RCC 7860 (cell line): ENCODE results near the gene TXNDC8.

Experiments
- DNase-seq: peaks from one replicate; pipeline ENCODE4 v3.0.0-alpha.2; 2015; ENCODE audit warnings: low spot score
- FAIRE-seq: peaks from 2 replicates; lab custom pipeline; 2012; peaks lifted over from hg19 to GRCh38; lab: Jason Lieb, UNC

Gene TXNDC8

DNA sequence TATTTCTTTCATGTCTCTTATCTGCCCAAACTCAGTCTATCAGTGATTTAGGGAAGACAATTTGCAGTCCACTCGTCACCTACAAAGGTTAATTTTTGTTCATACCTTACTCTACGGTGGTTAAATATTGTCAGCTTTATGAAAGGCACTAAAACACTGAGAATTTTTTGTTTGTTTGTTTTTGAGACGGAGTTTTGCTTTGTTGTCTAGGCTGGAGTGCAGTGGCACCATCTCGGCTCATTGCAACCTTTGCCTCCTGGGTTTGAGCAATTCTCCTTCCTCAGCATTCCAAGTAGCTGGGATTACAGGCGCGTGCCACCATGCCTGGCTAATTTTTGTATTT, 55.0 kb downstream of the TXNDC8 start:
- FAIRE-seq, result no peak
- DNase-seq, result no peak

DNA sequence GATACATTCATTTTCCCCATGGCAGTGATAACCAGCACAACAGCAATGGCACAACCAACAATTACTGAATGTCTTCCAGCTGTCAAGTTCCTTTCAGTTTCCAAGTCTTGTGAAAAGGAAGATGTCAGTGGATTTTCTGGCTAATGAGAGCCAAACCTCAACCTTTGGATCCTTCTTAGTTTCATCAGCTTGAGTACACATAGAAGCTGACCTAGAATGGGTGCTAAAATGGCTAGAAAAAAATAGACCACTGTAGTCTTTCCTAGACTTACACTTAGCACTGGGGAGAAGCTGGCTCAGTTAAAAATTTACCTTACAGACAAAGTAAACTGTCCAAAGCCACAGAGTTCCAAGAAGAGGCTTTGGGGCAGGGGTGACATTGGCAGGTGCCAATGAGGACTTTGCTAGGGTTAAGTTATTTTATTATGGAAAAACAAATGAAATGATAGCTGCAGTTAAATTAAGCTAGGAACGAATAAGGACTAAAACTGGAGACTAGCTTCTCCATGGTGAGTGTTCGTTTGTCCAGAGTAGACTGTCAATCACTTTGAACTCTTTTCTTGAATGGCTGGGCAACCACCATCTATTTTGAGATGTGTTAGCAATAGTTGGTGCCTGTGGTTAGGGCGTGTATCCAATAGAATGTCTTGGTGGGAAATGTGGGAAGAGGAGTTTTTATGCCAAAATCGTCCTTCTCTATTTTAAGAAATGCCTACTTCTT, 55.5 kb downstream of the TXNDC8 start:
- DNase-seq, result no peak
- FAIRE-seq, result no peak

DNA sequence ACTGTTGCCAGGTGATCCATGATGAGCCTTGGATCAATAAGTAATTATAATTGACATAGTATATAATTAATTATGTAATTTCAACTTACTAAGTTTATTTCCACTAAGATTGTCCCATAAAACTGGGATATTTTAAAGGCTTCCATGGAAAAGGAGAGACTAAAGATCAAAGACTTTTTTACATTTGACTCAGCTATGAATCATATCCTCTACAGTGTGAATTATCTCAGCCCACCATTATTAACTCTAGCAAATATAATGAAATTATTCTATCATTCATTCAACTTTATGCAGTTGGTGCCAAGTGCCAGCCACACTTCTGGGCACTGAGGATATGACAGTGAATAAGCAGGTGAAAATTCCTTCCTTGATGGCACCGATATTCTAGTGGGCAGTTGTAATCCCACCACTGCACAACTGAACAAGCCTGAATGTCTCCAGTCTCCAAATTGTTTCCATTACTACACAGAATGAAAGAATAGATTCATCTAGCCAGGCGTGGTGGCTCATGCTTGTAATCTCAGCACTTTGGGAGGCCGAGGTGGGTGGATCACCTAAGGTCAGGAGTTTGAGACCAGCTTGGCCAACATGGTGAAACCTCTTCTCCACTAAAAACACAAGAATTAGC, 59.5 kb downstream of the TXNDC8 start:
- FAIRE-seq (no peak), DNase-seq (no peak)

DNA sequence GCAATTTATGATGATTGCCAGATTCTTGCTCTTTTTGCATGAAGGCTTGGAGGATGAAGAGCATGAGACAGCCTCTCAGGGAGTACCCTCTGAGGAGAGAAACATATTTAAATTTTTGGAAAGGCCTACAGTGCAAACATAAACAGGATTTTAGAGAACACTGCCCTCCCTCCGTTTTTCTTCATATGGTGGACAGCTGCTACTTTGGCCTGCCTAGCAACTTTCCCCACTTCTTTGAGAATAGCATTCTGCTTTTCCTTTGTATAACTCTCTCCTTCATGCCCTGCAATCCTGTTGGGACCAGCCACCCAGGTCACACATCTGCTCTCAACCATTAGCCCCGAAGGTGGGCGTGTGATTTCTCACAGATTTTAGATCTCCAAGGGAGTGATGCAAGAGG, 60.9 kb downstream of the TXNDC8 start:
- FAIRE-seq (no peak), DNase-seq (no peak)

DNA sequence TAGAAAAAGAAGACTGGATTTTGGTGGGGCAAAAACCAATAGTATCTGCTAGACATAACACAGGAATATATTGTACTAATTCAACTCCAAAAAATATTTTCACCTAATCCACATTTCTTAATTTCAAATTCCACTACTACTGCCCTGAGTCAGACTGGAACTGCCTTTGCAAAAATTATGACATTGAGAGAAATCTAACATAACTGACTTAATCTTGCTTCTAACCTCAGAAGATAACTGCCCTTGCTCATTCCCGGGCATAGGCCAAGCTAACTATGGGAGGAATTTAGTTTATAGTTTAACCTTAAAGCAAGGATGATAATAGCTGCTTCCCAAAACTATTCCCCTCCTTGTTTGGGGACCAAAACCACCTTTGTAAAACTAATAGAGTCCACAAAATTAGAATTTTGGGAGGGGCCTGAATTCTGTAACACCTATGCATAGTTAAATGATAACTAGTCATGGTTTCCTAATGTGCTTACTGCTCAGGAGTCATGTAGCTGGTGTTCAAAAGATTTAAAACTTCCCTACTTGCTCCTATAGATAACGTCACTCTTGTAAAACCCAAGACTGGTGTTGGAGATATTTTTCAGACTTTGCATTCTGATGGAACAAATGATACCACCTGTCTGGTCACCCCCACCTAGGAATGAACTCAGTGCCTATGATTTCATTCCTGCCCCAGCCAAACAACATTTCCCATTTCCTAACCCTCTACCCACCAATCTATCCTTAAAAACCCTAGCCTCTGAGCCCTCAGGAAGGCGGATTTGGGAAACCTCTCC, 67.3 kb downstream of the TXNDC8 start:
- FAIRE-seq, result no peak
- DNase-seq, result no peak

DNA sequence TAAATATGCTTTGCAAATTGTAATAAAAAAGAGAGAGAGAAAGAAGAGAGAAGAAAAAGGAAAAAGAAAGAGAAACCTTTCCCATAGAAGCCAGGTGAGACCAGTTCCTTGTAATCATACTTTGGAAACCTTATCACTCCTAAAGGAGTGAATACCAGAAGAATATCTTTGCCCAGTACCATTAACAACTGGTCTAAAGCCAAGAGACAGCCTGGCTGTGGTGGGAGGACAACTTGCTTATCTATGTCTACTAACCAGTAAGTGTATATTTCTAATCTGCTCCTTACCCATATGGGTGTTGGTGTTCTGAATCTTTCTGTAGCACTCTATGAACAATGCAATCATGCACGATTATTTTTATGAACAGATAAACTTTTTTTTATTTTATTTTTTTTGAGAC, 70.9 kb downstream of the TXNDC8 start:
- DNase-seq, result no peak
- FAIRE-seq, result no peak

DNA sequence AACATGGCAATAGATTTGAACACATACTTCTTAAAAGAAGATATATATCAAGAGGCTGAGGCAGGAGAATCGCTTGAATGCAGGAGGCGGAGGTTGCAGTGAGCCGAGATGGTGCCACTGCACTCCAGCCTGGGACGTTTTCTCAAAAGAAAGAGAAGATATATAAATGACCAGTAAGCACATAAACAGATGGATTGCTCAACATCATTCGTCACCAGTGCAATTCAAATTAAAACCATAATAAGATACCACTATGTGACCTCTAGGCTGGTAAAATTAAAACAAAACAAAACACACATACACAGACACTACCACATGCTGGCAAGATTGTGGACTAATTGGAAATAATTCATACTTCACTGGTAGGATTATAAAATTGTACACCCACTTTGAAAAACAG, 76.0 kb downstream of the TXNDC8 start:
- no peak for DNase-seq
- no peak for FAIRE-seq

DNA sequence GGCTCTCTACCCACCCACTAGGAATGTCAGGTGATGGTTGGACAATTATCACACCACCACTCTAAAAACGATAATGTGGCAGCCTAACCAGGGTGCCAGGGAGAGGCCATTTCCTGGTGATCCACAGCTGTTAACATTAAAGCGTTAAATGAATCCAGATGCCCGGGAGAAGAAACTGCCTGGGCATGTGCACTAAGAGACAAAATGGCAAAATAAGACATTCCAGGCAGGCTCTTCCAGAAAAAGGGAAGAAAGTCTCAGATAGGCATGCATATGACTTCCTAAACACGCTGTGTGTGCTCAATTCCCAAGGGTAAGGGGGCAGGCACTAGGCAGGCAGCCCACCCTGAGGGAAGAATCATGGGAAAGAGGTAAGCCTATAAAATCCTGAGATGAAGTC, 76.8 kb downstream of the TXNDC8 start:
- FAIRE-seq (no peak), DNase-seq (no peak)

DNA sequence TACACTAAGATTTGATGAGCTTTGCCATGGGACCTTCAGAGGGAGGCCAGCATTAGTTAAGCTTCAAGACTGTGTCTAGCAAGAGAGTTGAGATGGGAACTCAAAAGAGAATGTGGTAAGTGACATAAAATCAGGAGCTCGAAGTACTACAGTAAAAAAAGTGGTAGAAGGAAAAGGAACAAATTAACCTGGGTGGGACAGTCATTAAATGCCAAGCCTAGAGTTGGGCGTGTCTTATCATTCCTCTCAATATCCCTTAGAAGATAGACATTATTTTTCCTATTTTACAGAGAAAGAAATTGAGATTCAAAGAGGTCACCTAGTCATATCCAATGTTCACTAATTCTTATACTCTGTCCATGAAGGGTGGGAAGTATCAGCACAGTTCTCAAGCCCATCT, 78.1 kb downstream of the TXNDC8 start:
- no peak for DNase-seq
- FAIRE-seq, result no peak

DNA sequence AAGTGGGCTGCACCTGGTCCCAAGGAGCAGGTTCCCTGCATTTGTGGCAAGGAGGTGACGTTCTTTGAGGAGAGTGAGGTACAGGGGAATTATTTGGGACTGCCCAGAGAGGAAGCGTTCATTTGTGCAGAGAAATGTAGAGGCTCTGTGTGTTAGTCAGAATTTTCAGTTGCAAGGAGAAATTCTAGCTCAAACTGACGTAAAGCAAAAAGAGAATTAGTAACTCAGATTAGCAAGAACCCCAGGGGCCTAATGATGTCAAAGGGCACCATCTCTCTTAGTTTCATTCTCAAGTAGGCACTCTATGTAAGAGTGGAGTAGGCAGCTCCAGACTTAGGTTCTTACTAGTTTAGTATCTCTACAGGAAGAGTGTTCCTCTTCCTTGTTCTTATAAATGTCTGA, 79.0 kb downstream of the TXNDC8 start:
- no peak for FAIRE-seq
- no peak for DNase-seq

DNA sequence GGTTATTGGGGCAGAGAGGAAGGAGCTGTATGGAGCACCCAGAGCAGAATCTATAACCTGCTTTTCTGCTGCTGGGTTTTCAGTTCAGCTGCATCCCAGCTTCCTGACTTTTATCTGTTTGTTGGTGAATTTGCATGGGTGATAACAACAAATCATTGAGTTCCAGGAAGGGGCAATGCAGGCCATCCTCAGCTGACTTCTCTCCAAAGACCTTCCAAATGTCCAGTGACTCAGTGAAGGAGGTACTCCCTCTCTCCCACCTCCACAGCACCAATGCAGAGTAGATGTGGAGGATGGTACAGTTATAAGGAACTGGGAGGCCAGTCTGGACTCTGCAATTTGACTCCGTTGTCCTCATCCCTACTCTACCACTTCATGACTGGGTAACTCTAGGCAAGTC, 79.7 kb downstream of the TXNDC8 start:
- FAIRE-seq (no peak), DNase-seq (no peak)

DNA sequence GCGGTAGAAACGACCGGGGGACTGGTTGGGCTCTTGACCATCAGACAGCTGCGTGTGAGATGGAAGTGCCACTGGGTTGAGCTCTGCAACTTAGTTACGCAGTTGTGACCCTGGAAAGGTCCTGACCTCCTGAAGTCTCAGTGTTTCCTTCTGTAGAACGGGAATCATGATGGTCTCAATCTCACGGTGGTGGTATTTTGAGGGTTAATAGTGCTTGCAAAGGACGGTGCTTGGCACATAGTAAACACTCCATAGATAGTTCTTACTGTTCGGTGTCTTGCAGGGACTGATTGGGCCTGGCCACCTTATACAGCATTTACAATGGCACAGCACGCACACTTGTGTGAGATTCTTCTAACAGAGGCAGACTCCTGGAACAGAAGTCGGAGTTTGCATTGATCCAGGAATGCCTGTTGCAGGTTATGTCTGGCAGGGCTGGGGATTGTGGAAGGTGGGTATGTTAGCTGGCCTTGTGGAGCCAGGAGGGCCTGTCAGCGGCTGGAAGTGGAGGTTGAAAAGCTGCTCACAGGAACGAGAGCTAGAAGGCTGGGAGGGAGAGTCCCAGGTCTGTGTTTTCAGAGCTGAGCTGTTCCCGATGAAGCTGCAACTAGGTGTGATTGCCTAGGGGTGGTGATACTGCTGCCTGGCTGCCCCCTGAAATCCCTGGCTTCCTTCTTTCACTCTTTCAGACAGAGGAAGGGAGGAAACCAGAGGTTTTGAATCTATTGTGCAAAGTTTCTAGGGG, 80.4 kb downstream of the TXNDC8 start:
- no peak for DNase-seq
- FAIRE-seq, result no peak

DNA sequence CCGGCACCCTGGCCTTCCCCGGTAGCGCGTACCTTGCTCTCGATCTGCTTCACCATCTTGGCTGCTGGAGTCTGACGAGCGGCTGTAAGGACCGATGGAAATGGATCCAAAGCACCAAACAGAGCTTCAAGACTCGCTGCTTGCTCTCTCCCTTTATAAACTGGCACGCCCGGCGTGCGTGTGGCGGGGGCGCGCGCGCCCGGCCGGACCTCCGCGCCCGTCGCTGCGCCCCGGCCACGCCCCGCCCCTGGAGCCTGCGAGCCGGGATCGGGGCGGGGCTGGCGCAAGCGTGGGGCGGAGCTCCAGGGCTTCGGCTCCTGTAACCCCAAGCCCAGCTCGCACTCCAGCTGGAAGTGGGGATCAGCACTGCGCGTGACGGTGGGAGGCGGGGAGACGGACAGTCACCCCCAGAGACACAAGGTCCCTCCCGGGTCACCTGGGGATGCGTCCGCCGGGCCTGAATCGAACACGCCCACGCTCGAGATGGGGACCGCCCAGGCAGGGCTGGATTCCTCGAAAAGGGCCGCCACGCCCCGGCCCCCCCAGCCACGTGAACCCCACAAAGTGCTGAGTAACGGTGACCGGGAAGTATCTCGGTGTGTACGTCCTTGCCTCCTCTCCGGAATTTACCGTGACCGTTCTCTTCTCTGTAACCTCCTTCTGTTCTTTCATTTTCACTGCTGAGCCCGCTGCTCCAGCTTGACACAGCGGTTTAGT, 81.1 kb downstream of the TXNDC8 start, which contains the start of gene TXN:
Gene TXN, minus strand, starts transcription at position 128 of the 717 bp plus-strand sequence. Its CDS starts 72 bp downstream, at position 56.
- FAIRE-seq, result no peak

DNA sequence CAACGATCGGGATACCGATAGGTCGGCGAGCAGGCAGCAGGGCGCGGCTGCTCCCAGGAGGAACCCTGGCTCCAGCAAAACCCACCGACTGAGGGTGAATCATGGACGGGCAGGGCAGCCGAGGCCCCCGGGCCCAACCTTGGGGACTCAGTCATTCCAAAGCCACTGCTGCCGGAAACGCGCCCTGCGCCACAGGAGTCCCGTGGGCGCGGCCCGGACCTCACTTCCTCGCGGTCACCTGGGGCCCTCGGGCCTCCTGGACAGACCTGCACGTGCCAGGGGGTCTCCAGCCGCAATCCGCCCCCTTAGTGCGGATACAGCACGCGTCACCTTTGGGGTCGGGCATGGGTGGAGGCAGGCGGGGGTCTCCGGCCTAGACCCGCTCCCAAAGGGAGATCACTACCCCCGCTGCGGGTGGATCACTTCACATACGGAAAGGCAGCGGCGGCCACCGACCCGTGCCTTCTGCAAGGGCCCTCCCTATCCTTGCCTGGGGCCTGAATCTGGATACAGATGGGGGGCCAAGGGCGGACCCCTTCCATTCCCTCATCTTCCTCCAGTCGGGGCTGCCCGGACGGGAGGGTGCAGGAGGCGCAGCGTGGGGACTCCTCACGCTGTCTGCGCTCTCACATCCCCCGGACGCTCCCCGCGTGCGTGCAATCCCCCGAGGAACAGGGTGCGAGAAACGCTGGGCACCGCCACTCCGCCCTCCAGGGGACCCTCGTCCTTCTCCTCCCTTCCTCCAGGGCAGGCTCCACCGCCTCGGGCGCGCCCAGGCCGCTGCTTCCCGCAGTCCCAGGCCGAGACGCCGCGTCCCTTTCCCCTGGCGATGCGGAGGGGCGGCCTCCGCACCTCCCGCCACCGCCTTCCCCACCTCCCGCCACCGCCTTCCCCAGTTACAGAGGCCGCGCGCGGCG, 81.9 kb downstream of the TXNDC8 start:
- peak; percentile 34 for FAIRE-seq
- peak; percentile 79 for DNase-seq

More for the DNA sequence above, 81.1 kb downstream of the TXNDC8 start, which contains the start of gene TXN:
- peak; percentile 76 for DNase-seq

DNA sequence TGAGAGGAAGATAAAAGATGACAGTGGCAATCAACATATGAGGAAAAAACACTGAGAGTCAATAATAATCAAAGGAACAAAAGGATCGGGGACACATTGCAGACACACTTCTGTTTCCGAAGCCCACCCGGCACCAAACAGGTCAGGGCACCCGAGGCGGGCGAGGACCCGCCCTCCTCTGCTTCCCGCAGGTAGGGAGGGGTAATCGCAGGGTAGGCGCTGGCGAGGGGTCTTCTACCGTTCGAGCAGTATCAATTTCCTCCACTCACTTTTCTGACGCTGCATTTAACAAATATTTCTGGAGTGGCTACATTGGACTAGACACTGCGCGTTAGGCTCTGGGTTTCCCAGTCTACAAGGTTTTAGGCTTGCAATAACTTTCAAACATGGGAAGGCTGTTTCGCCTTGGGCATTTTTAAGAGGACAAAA, 82.6 kb downstream of the TXNDC8 start:
- no peak for DNase-seq
- no peak for FAIRE-seq

DNA sequence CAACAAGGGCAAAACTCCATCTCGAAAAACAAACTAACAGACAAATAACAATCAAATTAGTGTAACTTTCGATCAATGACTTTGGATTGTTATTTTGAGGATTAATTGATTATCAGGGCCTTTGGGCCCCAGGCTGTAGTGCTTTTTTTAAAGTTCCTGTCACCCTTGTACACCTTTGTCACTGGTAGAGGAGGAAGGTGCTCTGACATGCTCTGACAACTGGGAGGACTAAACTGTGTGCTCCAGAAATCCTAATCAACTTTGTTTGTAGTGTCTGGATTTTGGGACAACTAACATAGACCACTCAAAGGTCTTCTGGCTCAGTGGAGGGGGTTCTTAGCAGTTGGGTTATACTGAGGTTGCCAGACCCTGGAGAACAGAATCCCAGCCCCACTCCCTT, 83.2 kb downstream of the TXNDC8 start:
- FAIRE-seq, result no peak
- no peak for DNase-seq
